Measurements from ENCODE around the gene ATP5F1E. TPM values are rescaled to one million over a fixed set of nuclear protein-coding genes. Genes with fewer than 3 reads are reported as not detected.

Gene ATP5F1E
- total and polyA plus RNA-seq, 10 of the 15 experiments (the other 5 are each of a cell fraction or from before 2014, with no cell fraction given), result 49.0 to 407 (median 117) TPM

DNA sequence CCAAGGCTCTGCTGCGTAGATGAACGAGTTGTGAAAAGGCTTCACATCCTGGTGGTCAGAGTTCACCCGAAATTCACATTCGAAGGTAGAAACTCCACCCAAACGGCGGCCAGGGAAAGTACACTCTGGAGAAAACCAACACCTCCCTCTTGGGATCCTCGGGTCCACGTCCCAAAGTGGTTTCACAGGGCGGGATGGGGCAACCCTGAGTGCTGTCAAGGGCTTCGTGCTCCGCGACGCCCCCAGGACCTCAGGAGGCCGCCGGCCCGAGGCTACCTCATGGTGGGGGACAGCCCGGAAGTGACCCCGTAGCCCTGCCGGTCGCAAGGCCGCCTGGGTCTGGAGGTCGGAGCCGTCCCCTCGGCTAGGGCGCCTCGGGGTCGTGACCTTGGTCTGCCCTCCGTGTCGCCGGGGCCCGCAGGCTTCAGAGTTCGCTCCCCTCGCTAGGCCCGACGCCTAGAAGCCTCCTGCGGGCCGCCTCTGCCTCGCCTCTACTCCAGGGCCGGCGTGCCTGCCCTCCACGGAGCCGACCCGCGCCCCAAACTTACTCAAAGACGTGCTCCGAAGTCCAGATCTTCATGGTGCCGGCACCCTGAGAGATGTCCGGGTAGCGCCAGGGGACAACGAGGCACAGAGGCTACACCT lies 10.1 kb upstream of the ATP5F1E start, which contains the start of gene PRELID3B (continued):
- TF ChIP-seq, protein P1, sequence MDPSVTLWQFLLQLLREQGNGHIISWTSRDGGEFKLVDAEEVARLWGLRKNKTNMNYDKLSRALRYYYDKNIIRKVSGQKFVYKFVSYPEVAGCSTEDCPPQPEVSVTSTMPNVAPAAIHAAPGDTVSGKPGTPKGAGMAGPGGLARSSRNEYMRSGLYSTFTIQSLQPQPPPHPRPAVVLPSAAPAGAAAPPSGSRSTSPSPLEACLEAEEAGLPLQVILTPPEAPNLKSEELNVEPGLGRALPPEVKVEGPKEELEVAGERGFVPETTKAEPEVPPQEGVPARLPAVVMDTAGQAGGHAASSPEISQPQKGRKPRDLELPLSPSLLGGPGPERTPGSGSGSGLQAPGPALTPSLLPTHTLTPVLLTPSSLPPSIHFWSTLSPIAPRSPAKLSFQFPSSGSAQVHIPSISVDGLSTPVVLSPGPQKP (IDR thresholded peaks at IDR 0.05; ENCODE audit: low read depth, low read length), result no peak
- no peak for TF ChIP-seq STAT1 (conservative IDR thresholded peaks at IDR 0.05)
- TF ChIP-seq HDAC6 (IDR thresholded peaks at IDR 0.05; ENCODE audit: unreplicated experiment), result no peak
- no peak for TF ChIP-seq RUNX3 (IDR thresholded peaks at IDR 0.05; ENCODE audit: low read length)
- TF ChIP-seq IKZF2 (IDR thresholded peaks at IDR 0.05), result peak in 1 of 2 experiments; percentile 40; a peak in 1 of 4 replicates
- no peak for TF ChIP-seq ZBED1 (IDR thresholded peaks at IDR 0.05; ENCODE audit: borderline replicate concordance)
- TF ChIP-seq KAT2A (conservative IDR thresholded peaks at IDR 0.05; ENCODE audit: control insufficient read depth, low read depth, low read length), result no peak
- TF ChIP-seq, protein P2, sequence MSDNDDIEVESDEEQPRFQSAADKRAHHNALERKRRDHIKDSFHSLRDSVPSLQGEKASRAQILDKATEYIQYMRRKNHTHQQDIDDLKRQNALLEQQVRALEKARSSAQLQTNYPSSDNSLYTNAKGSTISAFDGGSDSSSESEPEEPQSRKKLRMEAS (IDR thresholded peaks at IDR 0.05; ENCODE audit: low read depth, low read length), result no peak; the same call in 1 of the 2 replicates
- no peak for TF ChIP-seq ZNF274 (IDR thresholded peaks at IDR 0.05; ENCODE audit: insufficient read depth, insufficient read length)
- no peak for TF ChIP-seq WRNIP1 (IDR thresholded peaks at IDR 0.05; ENCODE audit: borderline replicate concordance, low read depth, low read length)
- TF ChIP-seq E2F4 (IDR thresholded peaks at IDR 0.05; ENCODE audit: low read depth, low read length), result no peak
- no peak for TF ChIP-seq SP1 (IDR thresholded peaks at IDR 0.05; ENCODE audit: low read depth, low read length)
- TF ChIP-seq SMAD5 (IDR thresholded peaks at IDR 0.05; ENCODE audit: low read depth), result no peak; the same call in 1 of the 2 replicates
- no peak for TF ChIP-seq EGR1 (IDR thresholded peaks at IDR 0.05; ENCODE audit: borderline replicate concordance in 1 of 2, low read depth in 2 of 2, low read length in 2 of 2)
- no peak for TF ChIP-seq CBFB (IDR thresholded peaks at IDR 0.05; ENCODE audit: low read depth)
- TF ChIP-seq RAD21 (IDR thresholded peaks at IDR 0.05; ENCODE audit: insufficient read depth, low read depth, low read length), result no peak
- TF ChIP-seq FOS (IDR thresholded peaks at IDR 0.05; ENCODE audit: borderline replicate concordance, extremely low read depth, insufficient read length), result no peak
- TF ChIP-seq SREBF1 (IDR thresholded peaks at IDR 0.05; ENCODE audit: low read length), result no peak
- no peak for TF ChIP-seq BCL11A (IDR thresholded peaks at IDR 0.05; ENCODE audit: low read depth, low read length)
- TF ChIP-seq, protein P3, sequence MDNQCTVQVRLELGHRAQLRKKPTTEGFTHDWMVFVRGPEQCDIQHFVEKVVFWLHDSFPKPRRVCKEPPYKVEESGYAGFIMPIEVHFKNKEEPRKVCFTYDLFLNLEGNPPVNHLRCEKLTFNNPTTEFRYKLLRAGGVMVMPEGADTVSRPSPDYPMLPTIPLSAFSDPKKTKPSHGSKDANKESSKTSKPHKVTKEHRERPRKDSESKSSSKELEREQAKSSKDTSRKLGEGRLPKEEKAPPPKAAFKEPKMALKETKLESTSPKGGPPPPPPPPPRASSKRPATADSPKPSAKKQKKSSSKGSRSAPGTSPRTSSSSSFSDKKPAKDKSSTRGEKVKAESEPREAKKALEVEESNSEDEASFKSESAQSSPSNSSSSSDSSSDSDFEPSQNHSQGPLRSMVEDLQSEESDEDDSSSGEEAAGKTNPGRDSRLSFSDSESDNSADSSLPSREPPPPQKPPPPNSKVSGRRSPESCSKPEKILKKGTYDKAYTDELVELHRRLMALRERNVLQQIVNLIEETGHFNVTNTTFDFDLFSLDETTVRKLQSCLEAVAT (IDR thresholded peaks at IDR 0.05), result no peak

Measured in GM12878 (cell line).